AG08396 (cell line): ENCODE measurements around the gene MAIP1.
"Not testable (repeated sequence)": the region's sequence is repeated elsewhere in the genome, so short reads cannot be mapped to it uniquely, and the experiment has no call there.

Experiments used
- DNase-seq: peaks from one replicate; pipeline ENCODE4 v3.0.0; 2012; ENCODE audit warnings: low spot score, mixed read lengths

The MAIP1 gene, protein sequence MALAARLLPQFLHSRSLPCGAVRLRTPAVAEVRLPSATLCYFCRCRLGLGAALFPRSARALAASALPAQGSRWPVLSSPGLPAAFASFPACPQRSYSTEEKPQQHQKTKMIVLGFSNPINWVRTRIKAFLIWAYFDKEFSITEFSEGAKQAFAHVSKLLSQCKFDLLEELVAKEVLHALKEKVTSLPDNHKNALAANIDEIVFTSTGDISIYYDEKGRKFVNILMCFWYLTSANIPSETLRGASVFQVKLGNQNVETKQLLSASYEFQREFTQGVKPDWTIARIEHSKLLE

DNA sequence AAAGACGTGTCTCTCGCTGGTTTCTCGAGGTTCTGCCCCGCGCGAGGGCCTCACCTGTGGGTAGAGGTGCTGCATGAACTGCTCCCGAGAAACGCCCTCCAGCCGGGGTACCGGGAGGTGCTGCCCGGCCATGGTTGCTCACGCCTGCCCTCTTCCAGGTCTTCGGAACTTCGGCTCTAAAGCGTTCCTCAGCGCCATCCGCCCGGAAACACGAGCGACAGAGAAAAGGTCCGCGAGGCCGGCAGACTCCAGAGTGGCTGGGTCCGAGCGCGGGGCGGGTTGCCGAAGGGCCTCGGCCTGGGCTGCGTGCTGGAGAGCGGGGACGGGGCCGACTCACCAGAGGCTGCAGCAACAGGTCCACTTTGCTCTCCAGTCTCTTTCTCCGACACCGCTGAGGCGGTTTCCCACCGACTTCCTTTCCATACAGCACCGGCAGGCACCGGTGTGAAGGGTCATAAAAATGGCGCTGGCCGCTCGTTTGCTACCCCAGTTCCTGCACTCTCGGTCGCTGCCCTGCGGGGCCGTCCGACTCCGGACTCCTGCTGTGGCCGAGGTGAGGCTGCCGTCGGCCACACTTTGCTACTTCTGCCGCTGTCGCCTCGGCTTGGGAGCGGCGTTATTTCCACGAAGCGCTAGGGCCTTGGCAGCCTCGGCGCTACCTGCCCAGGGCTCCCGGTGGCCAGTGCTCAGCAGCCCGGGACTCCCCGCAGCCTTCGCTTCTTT is at the start of gene MAIP1, which contains the start of gene TYW5:
MAIP1 (plus strand) TSS at position 244 of the 723 bp plus-strand sequence; CDS start at position 461, 217 bp downstream.
TYW5 (minus strand) TSS at position 153 of the 723 bp plus-strand sequence; CDS start at position 132, 21 bp downstream.
- DNase-seq: peak; percentile 91

DNA sequence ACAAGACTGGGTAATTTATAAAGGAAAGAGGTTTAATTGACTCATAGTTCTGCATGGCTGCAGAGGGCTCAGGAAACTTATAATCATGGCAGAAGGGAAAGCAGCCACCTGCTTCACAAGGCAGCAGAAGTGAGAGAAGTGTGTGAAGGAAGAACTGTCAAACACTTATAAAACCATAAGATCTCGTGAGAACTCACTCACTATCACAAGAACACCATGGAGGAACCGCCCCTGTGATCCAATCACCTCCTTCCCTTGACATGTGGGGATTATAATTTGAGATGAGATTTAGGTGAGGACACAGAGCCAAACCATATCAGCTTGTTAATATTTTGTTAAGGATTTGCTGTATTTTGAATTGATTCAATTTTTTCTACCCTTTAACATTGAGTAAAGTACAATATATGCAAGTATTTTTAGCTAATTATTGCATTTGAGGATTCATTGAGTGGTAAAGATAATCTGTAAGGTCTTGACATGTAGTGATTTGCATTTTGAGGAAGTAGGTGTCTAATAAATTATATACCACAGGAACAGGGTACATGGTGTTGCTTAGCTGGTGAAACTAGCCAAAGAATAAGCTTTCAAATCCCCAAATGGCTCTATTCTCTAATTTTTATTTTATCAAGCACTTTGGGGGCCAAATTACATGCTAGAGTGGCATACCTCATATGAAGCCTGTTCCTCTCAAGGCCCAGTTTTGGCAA is 48.2 kb upstream of the MAIP1 start:
- no peak for DNase-seq

DNA sequence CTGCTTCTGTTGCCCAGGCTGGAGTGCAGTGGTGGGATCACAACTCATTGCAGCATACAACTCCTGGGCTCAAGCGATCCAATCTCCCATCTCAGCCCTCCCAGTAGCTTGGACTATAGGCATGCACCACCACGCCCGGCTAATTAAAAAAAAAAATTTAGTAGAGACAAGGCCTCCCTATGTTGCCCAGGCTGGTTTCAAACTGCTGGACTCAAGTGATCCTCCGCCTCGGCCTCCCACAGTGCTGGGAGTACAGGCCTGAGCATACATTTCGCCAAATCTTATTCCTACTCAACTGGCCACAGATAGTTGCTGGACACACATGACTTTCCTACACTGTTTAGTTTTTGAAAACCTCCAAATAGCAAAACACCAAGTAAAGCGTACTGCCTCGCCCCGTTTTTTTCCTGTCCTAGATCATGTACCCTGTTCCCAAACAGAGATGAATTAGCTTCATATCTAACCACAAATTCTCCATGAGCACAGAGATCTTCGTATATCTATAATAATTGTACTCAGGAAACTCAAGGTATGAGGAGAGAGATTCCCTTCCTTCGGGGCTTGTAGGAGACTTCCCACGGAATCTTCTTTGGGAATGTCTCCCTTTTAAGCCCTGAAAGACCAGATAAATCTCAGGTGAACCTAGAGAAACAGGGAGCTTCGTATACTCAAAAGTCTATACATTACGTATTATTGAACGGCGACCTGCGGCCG is 44.9 kb upstream of the MAIP1 start:
- DNase-seq: no peak

DNA sequence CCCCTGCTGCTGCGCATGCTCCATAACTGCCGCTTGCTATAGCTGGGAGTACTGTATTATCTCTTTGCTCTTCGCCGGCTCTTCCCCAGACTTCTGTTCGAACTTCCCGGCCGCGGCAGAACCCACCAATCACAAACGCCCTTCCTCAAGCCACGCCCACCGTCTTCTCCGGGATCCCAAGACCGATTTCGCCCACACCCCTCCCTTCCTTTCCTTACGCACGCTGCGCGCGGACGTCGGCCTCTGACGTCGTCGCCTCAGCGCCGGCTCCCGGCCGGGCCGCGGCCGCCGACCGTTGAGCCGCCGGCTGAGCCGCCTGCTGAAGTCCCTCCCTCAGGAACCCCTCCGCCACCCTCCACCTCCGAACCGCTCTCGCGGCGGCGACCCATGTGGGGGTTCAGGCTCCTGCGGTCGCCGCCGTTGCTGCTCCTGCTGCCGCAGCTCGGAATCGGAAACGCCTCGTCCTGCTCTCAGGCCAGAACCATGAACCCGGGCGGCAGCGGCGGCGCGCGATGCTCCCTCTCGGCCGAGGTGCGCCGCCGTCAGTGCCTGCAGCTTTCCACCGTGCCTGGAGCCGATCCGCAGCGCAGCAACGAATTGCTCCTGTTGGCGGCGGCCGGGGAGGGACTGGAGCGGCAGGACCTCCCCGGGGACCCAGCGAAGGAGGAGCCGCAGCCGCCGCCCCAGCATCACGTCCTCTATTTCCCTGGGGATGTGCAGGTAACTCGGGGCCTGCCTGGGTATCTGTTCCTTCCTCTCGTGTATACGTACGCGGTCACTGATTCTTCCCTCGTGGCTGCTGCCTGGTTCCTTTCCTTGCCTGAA is 44.1 kb upstream of the MAIP1 start, which contains the start of gene C2orf69:
C2orf69 (plus strand) TSS at position 242 of the 825 bp plus-strand sequence; CDS start at position 388, 146 bp downstream.
- DNase-seq: peak; percentile 98

DNA sequence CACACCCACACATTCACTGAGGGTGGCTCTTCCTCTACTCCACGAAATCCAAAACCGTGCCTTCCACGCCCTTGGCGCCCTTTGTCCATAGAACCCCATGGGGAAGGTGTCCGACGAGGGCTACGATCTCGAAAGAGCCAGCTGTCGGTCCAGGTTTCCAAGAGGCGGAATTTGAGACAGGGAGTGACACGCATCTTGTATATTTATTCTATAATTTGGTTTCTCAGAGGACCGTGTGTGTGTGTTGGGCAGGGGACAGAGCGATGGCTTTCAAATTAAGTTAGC is 43.6 kb upstream of the MAIP1 start:
- no peak for DNase-seq

DNA sequence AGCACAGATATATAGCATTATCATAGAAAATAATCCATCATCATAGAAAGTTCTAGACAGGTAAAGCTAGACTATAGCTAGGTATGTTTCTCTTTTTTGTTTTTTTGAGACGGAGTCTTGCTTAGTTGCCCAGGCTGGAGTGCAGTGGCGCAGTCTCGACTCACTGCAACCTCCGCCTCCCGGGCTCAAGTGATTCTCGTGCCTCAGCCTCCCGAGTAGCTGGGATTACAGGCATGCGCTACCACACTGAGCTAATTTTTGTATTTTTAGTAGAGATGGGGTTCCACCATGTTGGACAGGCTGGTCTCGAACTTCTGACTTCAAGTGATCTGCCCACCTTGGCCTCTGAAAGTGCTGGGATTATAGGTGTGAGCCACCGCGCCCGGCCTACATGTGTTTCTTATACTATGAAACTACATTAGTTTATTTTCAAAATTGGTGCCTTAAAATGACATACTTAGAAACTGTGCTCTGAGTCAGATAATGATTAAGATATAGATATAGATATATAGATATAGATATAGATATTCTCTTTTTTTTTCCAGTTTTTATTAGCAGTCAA is 42.7 kb upstream of the MAIP1 start:
- DNase-seq: not testable (repeated sequence)

DNA sequence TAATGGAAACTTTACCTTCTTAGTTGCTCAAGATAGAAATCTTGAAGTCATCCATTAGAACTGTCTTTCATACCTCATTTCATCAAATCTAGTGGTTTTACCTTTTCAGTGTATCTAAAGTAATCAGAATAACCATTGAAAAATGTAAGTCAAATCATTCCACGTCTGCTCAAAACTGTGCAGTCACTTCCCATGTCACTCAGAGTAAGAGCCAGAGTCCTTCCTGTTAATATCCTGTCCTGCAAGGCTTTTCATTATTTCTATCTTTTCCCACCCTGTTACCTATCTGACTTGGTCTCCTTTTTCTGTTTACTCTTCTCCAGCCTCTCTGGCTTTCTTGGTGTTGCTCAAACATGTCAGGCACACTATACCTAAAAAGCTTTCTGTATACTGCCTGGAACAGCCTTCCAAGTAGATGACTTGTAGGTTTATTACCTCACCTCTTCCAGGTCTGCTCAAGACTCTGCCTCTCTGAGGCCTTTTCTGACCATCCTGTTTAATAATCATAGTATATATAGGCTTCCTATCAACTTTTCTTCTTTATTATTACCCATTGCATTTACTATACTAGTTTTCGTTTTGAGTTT is 40.9 kb upstream of the MAIP1 start:
- DNase-seq: no peak

DNA sequence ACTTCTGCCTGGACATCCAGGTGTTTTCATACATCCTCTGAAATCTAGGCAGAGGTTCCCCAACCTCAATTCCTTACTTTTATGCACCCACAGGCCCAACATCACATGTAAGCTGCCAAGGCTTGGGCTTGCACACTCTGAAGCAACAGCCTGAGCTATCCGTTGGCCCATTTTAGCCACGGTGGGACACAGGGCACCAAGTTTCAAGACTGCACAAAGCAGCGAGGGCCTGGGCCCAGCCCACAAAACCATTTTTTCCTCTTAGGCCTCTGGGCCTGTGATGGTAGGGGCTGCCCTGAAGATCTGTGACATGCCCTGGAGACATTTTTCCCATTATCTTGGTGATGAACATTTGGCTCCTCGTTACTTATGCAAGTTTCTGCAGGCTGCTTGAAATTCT is 38.4 kb upstream of the MAIP1 start:
- no peak for DNase-seq

DNA sequence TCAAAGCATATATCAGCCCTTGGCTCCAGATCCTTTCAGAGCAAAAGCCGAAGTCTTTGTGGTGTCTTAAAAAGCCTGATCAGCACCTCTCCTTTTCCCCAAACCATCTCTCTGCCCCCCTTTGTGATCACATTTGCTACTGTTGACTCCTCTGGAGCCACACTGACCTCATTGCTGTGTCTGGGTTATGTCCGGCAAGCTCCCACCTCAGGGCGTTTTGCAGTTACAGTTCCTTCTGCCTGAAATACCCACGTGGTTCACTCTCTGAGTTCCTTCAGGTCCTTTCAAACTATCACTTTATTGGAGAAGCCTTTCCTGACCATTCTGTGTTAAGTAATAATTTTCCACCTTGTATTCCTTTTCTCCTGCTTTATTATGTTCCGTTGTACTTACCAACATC is 32.5 kb upstream of the MAIP1 start:
- no peak for DNase-seq

DNA sequence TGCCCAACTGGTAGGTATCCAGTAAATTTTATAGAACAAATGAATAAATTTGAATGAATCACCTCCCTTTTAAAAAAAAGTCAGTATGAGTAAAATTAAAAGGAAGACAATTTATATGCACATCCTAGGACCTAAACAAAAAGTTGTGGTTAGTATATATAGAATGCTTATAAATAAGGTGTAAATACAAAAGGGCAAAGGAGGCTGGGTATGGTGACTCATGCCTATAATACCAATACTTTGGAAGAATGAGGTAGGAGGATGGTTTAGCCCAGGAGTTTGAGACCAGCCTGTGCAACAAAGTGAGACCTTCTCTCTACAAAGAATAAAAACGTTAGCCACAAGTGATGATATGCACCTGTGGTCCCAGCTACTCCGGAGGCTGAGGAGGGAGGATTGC is 31.5 kb upstream of the MAIP1 start:
- no peak for DNase-seq

DNA sequence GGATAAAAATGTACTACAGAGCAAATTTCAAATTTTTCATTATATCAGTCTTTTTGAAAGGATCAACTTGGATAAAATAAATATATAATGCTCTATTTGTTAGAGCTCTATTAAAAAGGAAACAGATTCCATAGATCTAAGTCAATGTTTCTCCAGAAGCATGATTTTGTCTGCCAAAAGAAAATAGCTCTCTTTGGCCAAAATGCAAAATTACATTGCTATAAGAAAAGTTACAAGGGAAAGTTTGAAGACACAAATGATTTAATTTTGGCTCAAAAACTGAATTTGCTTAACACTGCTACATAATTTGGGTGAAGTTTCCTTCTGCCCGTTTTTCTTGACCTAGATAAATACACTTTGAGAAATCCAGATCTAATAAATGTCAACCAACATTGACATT is 28.6 kb upstream of the MAIP1 start:
- DNase-seq: no peak

DNA sequence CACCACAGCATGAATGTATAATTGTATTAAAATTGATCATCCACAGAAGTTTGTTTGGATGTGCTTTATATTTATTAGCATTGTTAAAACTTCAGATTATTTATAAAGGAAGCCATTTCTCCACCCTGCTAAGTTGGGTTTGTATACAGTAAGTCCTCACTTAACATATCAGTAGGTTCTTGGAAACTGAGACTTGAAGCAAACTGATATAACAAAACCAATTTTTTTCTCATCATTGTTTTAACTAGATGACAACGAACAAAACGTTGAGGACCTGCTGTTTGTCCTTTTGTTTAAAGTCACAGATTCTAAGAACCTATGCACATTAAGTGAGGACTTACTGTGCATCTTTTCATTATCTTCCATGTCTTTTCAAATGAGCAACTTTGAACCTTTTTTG is 27.2 kb upstream of the MAIP1 start:
- no peak for DNase-seq

DNA sequence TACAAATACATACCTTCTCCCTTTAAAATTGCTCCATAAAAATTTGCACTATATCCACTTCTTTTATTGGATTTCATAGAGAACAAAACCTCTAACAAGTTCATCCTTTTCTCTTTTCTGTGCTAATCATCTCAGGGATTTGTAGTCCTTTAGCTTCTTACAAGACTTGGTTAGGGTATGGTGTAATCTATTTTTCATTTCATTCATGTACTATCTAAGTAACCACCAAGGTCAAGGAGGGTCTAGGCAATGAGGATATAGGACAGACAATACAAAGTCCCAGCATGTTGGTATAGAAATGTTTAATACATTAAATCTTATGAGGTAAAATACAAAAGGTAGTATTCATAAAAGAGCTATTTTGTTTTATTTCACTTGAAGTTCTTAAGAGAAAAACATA is 26.8 kb upstream of the MAIP1 start:
- DNase-seq: no peak

DNA sequence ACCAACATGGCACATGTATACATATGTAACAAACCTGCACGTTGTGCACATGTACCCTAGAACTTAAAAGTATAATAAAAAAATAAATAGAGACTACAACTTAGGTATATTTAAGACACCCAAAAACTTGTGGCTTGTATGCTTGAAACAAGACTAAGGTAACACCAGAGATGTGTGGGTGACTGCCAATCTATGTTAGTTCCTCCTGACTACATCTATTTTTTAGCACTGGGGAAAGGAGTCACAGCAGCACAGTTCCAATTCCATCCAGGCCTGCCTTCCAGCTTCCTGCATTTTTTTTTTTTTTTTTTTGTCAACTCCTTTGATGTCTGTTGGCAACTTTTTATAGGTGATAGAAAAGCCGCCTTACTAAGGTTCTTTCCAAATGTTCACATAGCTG is 26.1 kb upstream of the MAIP1 start:
- DNase-seq: no peak

DNA sequence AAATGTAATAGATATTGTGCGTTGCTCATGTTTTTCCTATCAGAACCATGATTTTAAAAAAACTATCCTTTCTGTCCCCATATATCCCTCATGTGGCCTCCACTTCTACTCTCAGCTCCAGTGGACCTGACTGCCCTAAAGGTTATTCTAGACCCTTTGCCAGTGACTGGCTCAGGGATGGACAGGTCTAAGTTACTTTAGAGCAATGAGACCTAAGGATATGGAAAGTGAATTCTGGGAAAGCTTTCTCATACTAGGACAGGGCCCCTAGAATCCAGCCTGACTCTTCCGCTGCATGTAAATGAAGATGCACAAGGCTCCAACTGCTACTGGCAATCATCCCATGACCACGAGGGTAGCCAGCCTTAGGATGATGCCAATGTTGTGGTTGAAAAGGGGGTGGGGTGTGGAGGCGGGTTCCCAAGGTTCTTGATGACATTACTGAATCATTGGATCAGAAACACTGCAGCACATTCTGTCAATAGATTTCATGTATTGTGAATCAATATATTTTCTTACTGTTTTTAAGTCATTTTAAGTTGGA is 23.0 kb upstream of the MAIP1 start:
- DNase-seq: no peak

DNA sequence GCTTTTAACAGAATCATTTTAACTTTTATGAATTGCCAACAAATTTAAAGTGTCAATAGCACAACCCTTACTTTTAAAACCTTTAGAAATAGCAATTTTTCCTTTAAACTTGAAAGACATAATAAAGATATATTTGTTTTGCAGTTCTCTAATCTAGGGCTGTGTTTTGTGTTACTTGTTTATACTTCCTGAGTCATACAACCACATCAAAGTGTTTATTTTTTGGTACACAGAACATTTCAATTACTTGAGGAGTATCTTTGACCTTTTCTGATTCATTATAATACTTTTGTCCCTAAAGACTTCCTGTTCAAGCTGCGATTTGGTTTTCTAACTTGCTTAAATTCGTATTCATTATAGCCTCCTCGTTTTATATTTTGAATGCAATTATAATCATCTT is 21.9 kb upstream of the MAIP1 start:
- no peak for DNase-seq

DNA sequence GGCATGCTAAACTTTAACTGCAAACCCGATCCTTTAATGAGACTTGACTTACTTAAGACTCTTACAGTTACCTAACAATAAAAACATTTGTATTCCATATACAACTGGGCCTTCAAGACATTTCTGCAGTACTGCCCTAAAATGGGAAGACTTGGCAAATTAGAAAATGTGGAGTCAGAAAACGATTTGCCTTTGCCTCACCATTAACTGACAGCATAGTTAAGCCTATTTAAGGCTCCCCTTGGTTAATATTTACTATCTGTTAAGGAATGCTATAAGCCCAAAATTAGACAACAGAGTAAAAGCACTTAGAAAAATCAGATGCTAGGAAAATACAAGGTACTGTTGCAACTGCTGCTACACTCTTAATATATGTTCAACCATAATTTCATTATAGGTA is 18.8 kb upstream of the MAIP1 start:
- DNase-seq: no peak

DNA sequence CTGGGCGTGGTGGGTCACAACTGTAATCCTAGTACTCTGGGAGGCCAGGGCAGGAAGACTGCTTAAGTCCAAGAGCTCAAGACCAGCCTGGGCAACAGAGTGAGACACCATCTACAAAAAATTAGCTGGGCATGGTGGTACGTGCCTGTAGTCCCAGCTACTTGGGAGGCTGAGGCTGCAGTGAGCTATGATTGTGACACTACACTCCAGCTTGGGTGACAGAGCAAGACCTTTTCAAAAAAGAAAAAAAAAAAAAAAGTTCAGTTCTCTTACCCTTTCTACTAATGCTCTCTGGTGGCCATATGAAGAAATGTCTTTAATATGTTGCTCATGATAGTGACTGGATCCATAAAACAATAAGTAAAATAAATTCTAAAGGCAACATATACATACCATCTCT is 15.0 kb upstream of the MAIP1 start:
- DNase-seq: no peak

DNA sequence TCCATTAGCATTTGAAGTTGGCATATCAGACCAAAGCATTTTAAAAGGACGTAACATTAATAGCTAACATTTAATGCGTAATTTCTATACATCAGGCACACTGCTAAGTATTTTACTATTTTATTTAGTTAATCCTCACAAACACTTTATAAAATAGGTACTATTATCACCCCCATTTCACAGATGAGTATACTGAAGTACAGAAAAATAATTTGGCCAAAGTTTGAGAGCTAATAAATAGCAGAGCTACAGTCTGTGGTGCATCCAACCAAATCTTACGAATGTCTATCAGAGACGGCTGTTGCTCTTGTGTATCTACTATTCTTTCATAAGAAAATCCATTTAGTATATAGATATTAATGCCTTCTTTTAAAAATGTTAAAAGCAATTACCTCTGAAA is 12.0 kb upstream of the MAIP1 start:
- no peak for DNase-seq

DNA sequence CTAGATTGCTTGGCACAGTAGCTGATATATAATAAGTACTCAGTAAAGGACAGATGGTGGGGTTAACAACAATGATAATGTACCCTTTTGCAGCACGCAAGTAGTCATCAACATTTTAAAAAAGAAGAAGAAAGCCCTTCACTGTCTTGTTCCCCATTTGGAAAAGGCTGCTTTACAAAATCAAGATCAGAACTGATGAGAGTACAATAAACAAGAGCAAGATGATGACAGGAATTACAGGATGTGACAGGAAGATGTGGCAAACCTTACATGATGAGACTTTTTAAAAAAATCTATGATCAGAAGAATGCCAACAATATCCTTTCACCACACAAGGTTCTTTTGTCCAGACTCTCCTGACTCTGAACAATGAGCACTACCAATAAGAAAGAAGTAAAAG is 9.2 kb upstream of the MAIP1 start:
- no peak for DNase-seq

DNA sequence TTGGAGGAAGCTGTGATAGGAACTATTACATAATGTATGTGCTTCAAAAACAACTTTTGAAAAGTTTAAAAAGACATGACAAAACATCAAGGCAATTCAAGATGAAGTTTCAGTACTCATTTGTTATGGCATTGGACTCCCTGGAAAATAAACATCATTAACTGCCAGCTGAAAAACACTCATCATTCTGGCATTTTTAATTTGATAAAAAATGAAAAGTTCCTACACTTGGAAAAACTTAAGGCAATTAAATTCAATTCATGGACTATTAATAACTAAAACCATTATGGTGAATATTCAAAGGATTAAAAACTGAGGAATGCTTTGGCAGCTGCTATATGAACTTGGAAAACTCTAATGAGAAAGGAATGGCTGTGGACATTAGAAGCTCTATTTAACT is 8.5 kb upstream of the MAIP1 start:
- DNase-seq: peak; percentile 11
